Thymus (tissue), 11 donors: ENCODE measurements around the gene DCBLD2. TPM values are rescaled to one million over a fixed set of nuclear protein-coding genes. Genes with fewer than 3 reads are reported as not detected.

Source experiments
- DNase-seq, 9 donors: peaks; one replicate each; pipeline ENCODE4 v3.0.0-alpha.2; 2013; ENCODE audit warnings: low spot score in 9 of 9, low read depth in 6 of 9, missing footprints in 1 of 9
- H3K27ac ChIP-seq, 2 donors: one replicate each; pipeline ENCODE4 v1.5.1; 2013; ENCODE audit warnings: control low read depth in 1 of 2, low read depth in 1 of 2, low read length in 1 of 2, mild to moderate bottlenecking in 1 of 2, moderate library complexity in 1 of 2
- H3K27me3 ChIP-seq, 2 donors: one replicate each; pipeline ENCODE4 v1.5.1; 2013; ENCODE audit warnings: low read length in 1 of 2; ENCODE audit not compliant: control insufficient read depth in 2 of 2, insufficient read depth in 1 of 2
- H3K36me3 ChIP-seq, 2 donors: one replicate each; pipeline ENCODE4 v1.5.1; 2013; ENCODE audit warnings: low read length in 1 of 2, mild to moderate bottlenecking in 1 of 2, moderate library complexity in 1 of 2; ENCODE audit not compliant: control insufficient read depth in 2 of 2, insufficient read depth in 2 of 2
- H3K4me1 ChIP-seq, 2 donors: one replicate each; pipeline ENCODE4 v1.5.1; 2013; ENCODE audit warnings: low read length in 2 of 2; ENCODE audit not compliant: control insufficient read depth in 2 of 2, insufficient read depth in 2 of 2
- H3K4me3 ChIP-seq, 2 donors: one replicate each; pipeline ENCODE4 v1.5.1; 2013; ENCODE audit warnings: low read length in 2 of 2, control low read depth in 1 of 2, mild to moderate bottlenecking in 1 of 2
- H3K9me3 ChIP-seq, 2 donors: one replicate each; pipeline ENCODE4 v1.5.1; 2013; ENCODE audit warnings: low read length in 1 of 2, mild to moderate bottlenecking in 1 of 2; ENCODE audit not compliant: control insufficient read depth in 2 of 2, insufficient read depth in 1 of 2
- WGBS: extraction: QIAGEN DNeasy Blood & Tissue Kit; methylation state at CpG from one replicate; pipeline ENCODE4 v1.1.7; 2013; 5-methylcytosine and 5-hydroxymethylcytosine counted together
- polyA plus RNA-seq: library from polyadenylated mRNA; stranded (reverse); fragments of 200-250 nt; gene quantifications from one replicate; pipeline ENCODE4 v1.2.3, GENCODE V29; 2013
- total RNA-seq: library from RNA; stranded (reverse); fragments of 120-200 nt; gene quantifications from one replicate; pipeline ENCODE4 v1.2.4, GENCODE V29; 2013
- donor health status: healthy.

DCBLD2 gene
- total and polyA plus RNA-seq, 2 donors: 5.5 to 9.9 TPM

GRCh38 chr3:98764472-98764884 is 137.0 kb downstream of the DCBLD2 start:
- peak in 1 of 9 donors; percentile 22 for DNase-seq
- Histone ChIP-seq H3K4me3 (no peak overlapping the region), H3K4me1 (peaks cover 11 to 15% of the 10 kb centered on the region in 2 donors), H3K27me3 (no peaks in the 10 kb centered on the region), H3K27ac (no peak overlapping the region), H3K36me3 (no peaks in the 10 kb centered on the region), H3K9me3 (no peaks in the 10 kb centered on the region)
- WGBS: 31% methylated on average over 4 of the region's 4 CpGs

GRCh38 chr3:98763819-98764418 is 137.6 kb downstream of the DCBLD2 start:
- H3K27ac ChIP-seq: no peak overlapping the region
- no peaks in the 10 kb centered on the region for H3K9me3 ChIP-seq
- WGBS: 6% methylated on average over 5 of the region's 5 CpGs
- DNase-seq: peak in 1 of 9 donors; percentile 24
- no peaks in the 10 kb centered on the region for H3K27me3 ChIP-seq
- H3K36me3 ChIP-seq: no peaks in the 10 kb centered on the region
- H3K4me3 ChIP-seq: peak overlapping the region in 1 of 2 donors; percentile 8
- H3K4me1 ChIP-seq: peaks cover 11 to 15% of the 10 kb centered on the region in 2 donors

DNA sequence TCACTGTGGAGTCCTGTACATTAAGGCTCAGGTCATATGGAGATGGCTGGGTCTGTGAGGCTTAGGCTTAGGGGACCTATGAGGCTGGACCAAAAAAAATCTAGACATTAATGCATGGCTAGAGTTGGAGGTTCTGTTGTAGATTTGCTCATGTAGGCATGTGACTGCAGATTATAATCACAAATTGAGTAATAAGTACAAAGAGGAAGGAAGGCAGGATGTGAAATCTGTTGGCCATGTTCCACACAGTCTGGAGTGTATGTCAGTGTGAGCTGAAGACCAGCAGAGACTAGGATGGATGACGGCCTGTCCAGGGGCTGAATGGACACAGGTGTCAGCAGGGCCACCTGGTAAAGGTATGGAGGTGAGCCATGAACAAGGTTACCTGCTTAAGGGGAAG is 138.4 kb downstream of the DCBLD2 start, which contains the start of gene ST3GAL6:
Gene ST3GAL6 (plus strand): TSS at position 265 of the 400 bp plus-strand sequence. CDS start 5,101 bp downstream, outside the sequence.
- H3K4me3 ChIP-seq: peak within 1 kb of the TSS in 1 of 2 donors; percentile 8
- no peaks in the 10 kb centered on the region for H3K27me3 ChIP-seq
- H3K36me3 ChIP-seq: no peaks in the 10 kb centered on the region
- WGBS: 14% methylated on average over 1 of the region's 1 CpG
- peak in 2 of 9 donors; percentile 23 to 43 for DNase-seq
- H3K27ac ChIP-seq: peak within 1 kb of the TSS in 1 of 2 donors; percentile 48
- H3K9me3 ChIP-seq: no peaks in the 10 kb centered on the region
- H3K4me1 ChIP-seq: peaks cover 11 to 15% of the 10 kb centered on the region in 2 donors

DNA sequence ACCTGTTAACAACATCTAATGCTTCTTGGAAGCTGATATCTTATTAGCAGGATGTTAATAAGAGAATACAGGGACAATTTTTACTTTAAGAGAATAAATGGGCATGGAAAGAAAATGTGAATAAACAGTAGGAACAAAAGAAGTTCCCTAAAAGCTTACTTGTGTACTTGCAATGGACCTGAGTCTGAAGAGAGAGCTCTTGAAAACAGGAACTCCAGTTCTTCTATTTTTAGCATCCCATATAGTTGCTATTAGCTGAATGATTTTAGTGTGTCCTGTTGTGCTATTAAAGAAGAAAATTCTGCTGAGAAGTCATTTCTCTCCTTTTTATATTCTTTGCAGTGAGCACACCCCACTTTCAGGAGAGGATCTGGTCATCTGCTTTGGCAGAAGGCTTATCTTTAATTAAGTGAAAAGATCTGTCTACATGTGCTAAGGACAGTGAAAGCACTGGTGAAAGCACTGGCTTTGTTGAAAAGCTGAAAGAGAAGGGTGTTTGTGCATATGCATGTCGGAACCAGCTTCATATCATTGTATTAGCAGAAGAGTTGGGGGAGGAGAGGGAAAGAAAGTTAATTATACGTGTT is 139.8 kb downstream of the DCBLD2 start:
- peaks cover 11 to 15% of the 10 kb centered on the region in 2 donors for H3K4me1 ChIP-seq
- peak overlapping the region in 1 of 2 donors; percentile 44 for H3K27ac ChIP-seq
- DNase-seq: no peak
- no peaks in the 10 kb centered on the region for H3K27me3 ChIP-seq
- H3K4me3 ChIP-seq: no peak overlapping the region
- WGBS: 63% methylated on average over 2 of the region's 2 CpGs
- no peaks in the 10 kb centered on the region for H3K9me3 ChIP-seq
- H3K36me3 ChIP-seq: no peaks in the 10 kb centered on the region

DNA sequence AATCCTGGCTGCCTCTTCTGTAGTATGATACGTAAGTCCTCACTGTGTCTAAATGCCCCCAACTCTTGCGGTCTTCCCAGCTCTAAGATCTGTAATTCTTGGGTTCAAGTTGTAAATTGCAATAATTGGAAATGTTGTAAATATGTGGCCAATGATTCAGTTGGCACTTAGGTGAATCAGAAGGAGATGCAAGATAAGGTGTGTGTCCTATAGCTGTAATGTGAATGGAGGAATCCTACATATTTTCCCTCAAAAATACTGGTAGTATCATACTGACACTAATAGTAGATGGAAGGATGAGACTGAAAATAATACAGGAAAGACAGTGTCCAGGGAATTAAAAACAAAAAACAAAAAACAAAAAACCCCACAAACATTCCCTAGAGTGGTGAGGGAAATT is 141.9 kb downstream of the DCBLD2 start:
- H3K9me3 ChIP-seq: no peaks in the 10 kb centered on the region
- no peak overlapping the region for H3K27ac ChIP-seq
- H3K4me3 ChIP-seq: no peak overlapping the region
- 99% methylated on average over 2 of the region's 2 CpGs for WGBS
- no peaks in the 10 kb centered on the region for H3K27me3 ChIP-seq
- no peak for DNase-seq
- H3K4me1 ChIP-seq: peaks cover 11 to 15% of the 10 kb centered on the region in 2 donors
- no peaks in the 10 kb centered on the region for H3K36me3 ChIP-seq

DNA sequence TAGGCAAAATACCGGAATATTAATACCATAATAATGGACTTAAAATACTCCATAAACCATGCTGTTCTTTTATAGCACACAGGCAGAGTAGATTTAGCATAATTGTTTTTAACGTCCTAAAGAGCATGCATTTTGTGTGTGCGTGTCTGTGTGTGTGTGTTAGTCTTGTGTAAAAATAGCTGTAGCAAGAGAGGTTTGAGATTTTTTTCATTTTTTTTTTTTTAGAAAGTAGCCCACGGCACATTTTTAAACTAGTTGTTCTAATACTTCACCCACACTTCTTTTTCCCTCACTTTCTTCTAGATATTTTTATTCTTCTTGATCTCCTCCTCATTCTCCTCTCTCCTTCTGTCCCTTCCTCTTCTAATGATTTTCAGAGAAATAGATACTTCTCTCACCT is 145.9 kb downstream of the DCBLD2 start:
- DNase-seq: no peak
- H3K4me1 ChIP-seq: peaks cover 0 to 4% of the 10 kb centered on the region in 2 donors
- H3K36me3 ChIP-seq: no peaks in the 10 kb centered on the region
- H3K4me3 ChIP-seq: no peak overlapping the region
- no peak overlapping the region for H3K27ac ChIP-seq
- no peaks in the 10 kb centered on the region for H3K27me3 ChIP-seq
- no peaks in the 10 kb centered on the region for H3K9me3 ChIP-seq
- 94% methylated on average over 4 of the region's 4 CpGs for WGBS

DNA sequence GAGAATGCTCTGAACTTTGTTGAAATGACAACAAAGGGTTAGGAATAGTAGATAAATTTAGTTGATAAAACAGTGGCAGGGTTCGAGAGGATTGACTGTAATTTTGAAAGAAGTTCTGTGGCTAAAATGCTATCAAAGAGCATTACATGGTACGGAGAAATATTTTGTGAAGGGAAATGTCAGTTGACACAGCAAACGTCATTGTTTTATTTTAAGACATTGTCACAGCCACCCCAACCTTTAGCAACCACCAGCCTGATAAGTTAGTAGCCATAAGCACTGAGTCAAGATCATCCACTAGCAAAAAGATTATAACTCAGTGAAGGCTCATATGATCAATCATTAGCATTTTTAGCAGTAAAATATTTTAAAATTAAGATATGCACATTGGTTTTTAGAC is 147.0 kb downstream of the DCBLD2 start:
- H3K36me3 ChIP-seq: no peaks in the 10 kb centered on the region
- H3K9me3 ChIP-seq: no peaks in the 10 kb centered on the region
- no peaks in the 10 kb centered on the region for H3K27me3 ChIP-seq
- H3K4me1 ChIP-seq: peaks cover 0 to 4% of the 10 kb centered on the region in 2 donors
- DNase-seq: no peak
- H3K4me3 ChIP-seq: no peak overlapping the region
- no peak overlapping the region for H3K27ac ChIP-seq
- 85% methylated on average over 3 of the region's 3 CpGs for WGBS

DNA sequence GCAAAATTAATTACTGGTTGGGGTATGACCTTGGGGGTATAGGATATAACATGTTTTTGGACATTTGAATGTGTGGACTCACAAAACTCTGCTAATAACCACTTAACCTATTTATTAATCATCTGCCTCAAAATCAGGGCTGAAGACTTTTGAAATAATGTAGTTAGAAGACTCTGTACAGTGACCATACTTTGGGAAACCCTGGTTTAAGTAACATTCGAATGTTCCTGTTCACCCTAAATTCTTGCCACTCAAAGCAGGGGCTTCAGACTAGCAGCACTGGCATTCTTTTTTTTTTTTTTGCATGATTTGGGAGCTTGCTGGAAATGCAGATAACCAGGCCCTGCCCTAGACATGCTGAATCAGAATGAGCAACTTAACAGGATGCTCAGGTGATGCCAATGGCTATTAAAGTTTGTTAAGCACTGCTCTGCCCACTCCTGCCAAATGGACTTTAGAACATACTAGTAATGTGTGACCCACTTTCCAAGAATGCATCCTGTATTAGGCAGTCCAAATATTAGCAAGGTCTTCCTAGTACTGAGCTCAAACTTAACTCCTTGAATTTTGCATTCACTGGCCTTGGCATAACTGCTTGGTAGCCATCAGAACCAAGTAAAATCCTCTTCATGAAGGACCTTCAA is 151.1 kb downstream of the DCBLD2 start:
- Histone ChIP-seq H3K4me3 (no peak overlapping the region), H3K27ac (no peak overlapping the region), H3K4me1 (peaks cover 0 to 4% of the 10 kb centered on the region in 2 donors), H3K9me3 (no peaks in the 10 kb centered on the region), H3K27me3 (no peaks in the 10 kb centered on the region), H3K36me3 (no peaks in the 10 kb centered on the region)
- DNase-seq: no peak
- 95% methylated on average over 1 of the region's 1 CpG for WGBS

DNA sequence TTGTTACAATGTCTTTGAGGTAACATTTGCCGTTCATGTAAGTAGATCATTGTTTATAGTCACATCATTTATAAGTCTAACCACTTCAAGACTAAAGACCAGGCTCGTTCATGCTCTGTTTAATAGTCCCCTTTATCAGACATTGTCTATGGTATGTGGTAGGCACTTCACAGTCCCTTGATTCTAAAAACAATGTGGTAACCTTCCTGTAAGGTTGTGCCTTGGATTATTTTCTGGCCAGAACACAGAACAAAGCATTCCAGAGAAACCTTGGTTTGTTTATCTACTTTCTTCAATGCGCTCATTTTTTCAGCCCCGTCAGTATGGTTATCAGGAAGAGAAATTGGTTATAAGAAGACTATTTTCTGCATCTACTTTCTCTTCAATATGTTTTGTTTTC is 154.6 kb downstream of the DCBLD2 start:
- no peak overlapping the region for H3K27ac ChIP-seq

More for the DNA sequence above, 154.6 kb downstream of the DCBLD2 start:
- no peaks in the 10 kb centered on the region for H3K27me3 ChIP-seq
- H3K4me1 ChIP-seq: peaks cover 0 to 7% of the 10 kb centered on the region in 2 donors
- no peak overlapping the region for H3K4me3 ChIP-seq
- no peak for DNase-seq
- H3K36me3 ChIP-seq: no peaks in the 10 kb centered on the region
- WGBS: 97% methylated on average over 4 of the region's 4 CpGs
- H3K9me3 ChIP-seq: no peaks in the 10 kb centered on the region
